ENCODE results near the gene GZMH.
"Not testable (repeated sequence)": the region's sequence is repeated elsewhere in the genome, so short reads cannot be mapped to it uniquely, and the experiment has no call there.

Gene GZMH

GRCh38 chr14:24595073-24595808 lies 14.2 kb downstream of the GZMH start:
- DNase-seq (ENCODE audit: low read depth), result no peak

DNA sequence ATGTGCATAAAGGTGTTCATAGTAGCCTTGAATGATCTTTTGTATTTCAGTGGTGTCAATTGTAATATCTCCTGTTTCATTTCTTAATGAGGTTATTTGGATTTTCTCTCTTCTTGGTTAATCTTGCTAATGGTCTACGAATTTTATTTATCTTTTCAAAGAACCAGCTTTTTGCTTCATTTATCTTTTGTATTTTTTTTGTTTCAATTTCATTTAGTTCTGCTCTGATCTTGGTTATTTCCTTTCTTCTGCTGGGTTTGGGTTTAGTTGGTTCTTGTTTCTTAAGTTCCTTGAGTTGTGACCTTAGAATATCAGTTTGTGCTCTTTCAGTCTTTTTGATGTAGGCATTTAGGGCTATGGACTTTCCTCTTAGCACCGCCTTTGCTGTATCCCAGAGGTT lies 18.5 kb downstream of the GZMH start:
- not testable (repeated sequence) for DNase-seq (ENCODE audit: low read depth)

DNA sequence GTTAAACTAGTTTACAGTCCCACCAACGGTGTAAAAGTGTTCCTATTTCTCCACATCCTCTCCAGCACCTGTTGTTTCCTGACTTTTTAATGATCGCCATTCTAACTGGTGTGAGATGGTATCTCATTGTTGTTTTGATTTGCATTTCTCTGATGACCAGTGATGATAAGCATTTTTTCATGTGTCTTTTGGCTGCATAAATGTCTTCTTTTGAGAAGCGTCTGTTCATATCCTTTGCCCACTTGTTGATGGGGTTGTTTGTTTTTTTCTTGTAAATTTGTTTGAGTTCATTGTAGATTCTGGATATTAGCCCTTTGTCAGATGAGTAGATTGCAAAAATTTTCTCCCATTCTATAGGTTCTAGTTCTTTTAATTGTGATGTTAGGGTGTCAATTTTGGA lies 25.1 kb downstream of the GZMH start:
- DNase-seq (ENCODE audit: low read depth), result not testable (repeated sequence)

DNA sequence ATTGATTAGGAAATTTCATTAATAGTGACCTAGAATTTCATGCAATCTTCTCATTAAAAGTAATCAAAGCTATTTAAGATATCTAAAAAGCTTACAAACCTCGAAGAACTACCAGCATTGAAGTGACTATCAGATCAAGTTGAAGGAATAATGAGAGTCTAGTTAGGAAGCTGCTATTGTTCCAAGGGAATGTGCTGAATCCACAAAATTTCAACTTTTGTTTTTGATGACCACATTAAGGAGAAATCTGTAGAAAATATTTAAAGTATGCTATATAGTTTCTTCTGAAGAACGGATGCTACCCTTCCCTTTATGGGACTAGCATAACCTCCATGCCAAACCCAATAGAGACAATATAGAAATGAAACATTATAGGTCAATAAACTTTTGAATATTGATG lies 30.9 kb downstream of the GZMH start:
- no peak for DNase-seq (ENCODE audit: low read depth)

DNA sequence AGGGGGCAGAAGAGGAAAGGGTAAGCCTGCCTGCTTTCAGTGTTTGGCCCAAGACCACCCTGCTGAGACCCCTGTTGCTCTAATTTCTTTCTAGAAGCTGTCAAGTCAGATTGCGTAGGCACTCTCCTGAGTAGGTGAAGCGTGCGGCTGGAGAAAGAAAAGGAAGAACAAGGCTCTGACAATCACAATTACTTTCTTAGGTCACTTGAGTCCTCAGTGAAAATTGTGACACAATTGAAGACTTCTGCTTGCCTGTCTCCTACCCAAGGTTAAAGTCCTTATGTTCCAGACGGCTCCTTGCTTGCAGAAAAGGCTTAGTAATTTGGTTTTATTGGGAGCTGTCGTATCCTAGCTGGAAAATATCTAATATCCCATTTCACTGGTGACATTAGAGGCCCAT lies 32.7 kb downstream of the GZMH start:
- no peak for DNase-seq (ENCODE audit: low read depth)

GRCh38 chr14:24576182-24576581 lies 33.3 kb downstream of the GZMH start, which contains the start of gene CTSG:
Gene CTSG, minus strand, starts transcription at chr14:24576250. Its CDS starts 27 bp downstream, at chr14:24576223.
- no peak for DNase-seq (ENCODE audit: low read depth)

DNA sequence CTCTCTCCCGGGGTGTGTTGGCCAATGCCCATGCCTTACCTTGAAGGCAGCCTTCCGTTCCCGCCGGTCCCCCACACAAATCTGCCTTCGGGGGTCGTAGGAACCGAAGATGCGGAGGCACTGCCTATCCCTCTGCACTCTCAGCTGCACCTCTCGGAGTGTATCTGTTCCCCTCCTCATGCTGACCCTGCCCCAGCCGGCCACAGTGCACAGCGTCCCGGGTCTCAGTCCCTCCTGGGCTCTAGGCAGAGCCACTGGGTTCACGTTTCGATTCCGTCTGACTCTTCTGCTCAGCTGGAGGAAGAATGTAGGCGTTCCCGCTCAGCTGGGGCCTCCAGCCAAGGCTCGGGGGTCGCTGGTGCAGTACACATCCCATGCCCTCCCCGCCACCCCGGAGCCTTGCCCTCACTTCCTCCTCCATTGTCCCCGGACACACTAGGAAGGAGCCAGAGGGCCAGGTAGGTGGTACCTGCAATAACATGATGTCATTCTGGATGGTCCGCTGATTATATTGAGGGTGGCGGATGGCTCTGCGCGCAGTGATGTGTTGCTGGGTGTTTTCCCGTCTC lies 35.2 kb downstream of the GZMH start:
- no peak for DNase-seq (ENCODE audit: low read depth)

DNA sequence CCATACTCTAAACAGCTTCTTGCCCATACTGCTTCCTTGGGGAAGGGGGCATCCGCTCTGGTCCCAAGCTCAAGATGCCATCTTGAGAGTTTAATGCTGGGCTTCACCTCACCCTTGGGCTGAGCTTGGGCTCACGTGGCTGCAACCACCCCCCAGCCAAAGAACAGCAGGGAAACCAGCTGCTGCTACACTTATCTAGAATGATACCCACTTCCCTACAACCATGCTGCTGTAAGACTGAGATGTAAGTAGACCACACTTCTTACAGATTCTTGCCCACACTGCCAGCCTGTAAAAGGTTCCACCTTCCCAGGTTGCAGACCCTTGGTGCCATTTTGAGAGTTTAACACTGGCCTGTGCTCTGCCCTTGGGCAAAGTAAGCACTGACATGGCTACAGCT lies 43.2 kb downstream of the GZMH start:
- no peak for DNase-seq (ENCODE audit: low read depth)

- no peak for DNase-seq (ENCODE audit: low read depth)
These were observed 43.7 kb downstream of the GZMH start for GRCh38 chr14:24565766-24566165.

GRCh38 chr14:24563505-24563904 lies 46.0 kb downstream of the GZMH start:
- DNase-seq (ENCODE audit: low read depth), result no peak

DNA sequence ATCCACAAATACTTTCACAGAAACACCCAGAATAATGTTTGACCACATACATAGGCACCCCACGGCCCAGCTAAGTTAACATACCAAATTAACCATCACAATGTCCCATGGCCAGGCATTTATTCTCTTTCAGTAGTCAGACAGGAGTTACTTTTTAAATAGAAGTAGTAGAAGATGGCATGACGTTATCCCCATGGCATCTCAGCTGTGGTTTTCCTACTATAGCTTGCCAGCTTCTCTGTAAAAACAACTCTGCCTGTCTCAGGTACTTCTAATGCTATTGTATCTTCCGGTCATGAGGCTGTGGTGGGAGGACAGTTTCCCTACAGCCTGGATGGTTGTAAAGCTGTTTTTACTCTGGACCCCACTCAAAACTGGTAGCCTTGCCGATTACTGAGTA lies 52.7 kb downstream of the GZMH start:
- no peak for DNase-seq (ENCODE audit: low read depth)

Measured in stimulated activated CD4-positive, alpha-beta T cell treated with anti-CD3 and anti-CD28 coated beads, Interleukin-2, amount 100 ng/mL, for 4 hours (primary cell).